Small intestine (tissue), 7 donors: ENCODE results near the gene KIAA1549. TPM values are rescaled to one million over a fixed set of nuclear protein-coding genes. Genes with fewer than 3 reads are reported as not detected.

Source experiments
- DNase-seq, 2 donors: peaks; one replicate each; pipeline versions ENCODE4 v3.0.0 to v3.0.0-alpha.2; 2013
- FAIRE-seq: peaks from 2 replicates; lab custom pipeline; 2012; peaks lifted over from hg19 to GRCh38; lab: Jason Lieb, UNC
- H3K27ac ChIP-seq, 3 donors: one replicate each; pipeline ENCODE4 v1.5.1; 2013; ENCODE audit warnings: low read length in 2 of 3, mild to moderate bottlenecking in 2 of 3, control low read depth in 1 of 3, inconsistent platforms in 1 of 3, low read depth in 1 of 3, moderate library complexity in 1 of 3
- H3K27me3 ChIP-seq, 3 donors: one replicate each; pipeline ENCODE4 v1.6.1; 2013; ENCODE audit warnings: low read length in 3 of 3, inconsistent platforms in 1 of 3; ENCODE audit not compliant: control insufficient read depth in 3 of 3, insufficient read depth in 3 of 3
- H3K36me3 ChIP-seq, 3 donors: one replicate each; pipeline ENCODE4 v1.6.1; 2013; ENCODE audit warnings: low read length in 3 of 3, inconsistent platforms in 1 of 3, low read depth in 1 of 3, mild to moderate bottlenecking in 1 of 3, moderate library complexity in 1 of 3; ENCODE audit not compliant: control insufficient read depth in 3 of 3, insufficient read depth in 2 of 3
- H3K4me1 ChIP-seq, 3 donors: one replicate each; pipeline ENCODE4 v1.6.1; 2013; ENCODE audit warnings: low read length in 2 of 3, inconsistent platforms in 1 of 3, low read depth in 1 of 3, mild to moderate bottlenecking in 1 of 3, moderate library complexity in 1 of 3; ENCODE audit not compliant: control insufficient read depth in 3 of 3, insufficient read depth in 2 of 3
- H3K4me3 ChIP-seq, 3 donors: one replicate each; pipeline ENCODE4 v1.5.1; 2013; ENCODE audit warnings: low read length in 3 of 3, control low read depth in 1 of 3, inconsistent platforms in 1 of 3, low read depth in 1 of 3, mild to moderate bottlenecking in 1 of 3, moderate library complexity in 1 of 3
- H3K9me3 ChIP-seq, 2 donors: one replicate each; pipeline ENCODE4 v1.6.1; 2013; ENCODE audit warnings: low read depth in 1 of 2, low read length in 1 of 2; ENCODE audit not compliant: control insufficient read depth in 2 of 2, insufficient read depth in 1 of 2
- WGBS, 3 donors: extraction: QIAGEN DNeasy Blood & Tissue Kit; methylation state at CpG; one replicate each; pipeline ENCODE4 v1.1.7; 2013; 5-methylcytosine and 5-hydroxymethylcytosine counted together
- polyA plus RNA-seq, 4 donors: library from polyadenylated mRNA; stranded (reverse) in 3 of 4; unstranded in 1 of 4; fragments of 200-250 nt in 3 of 4; fragments of 120-200 nt in 1 of 4; gene quantifications; one replicate each; pipeline versions ENCODE4 v1.2.1 to v1.2.3, GENCODE V29; 2013
- donor health status: healthy with polysubstance abuse.
- donor health status: control.
- donor health status: control.
- donor health status: Bipolar disorder and iron deficiency.
- donor health status: healthy.

Gene KIAA1549
- polyA plus RNA-seq, 4 donors: under 0.01 to 2.7 (median 1.2) TPM

- DNase-seq (no peak), FAIRE-seq (no peak)
- Histone ChIP-seq H3K9me3 (peaks cover 0 to 8% of the 10 kb centered on the region in 2 donors), H3K36me3 (peaks cover 0 to 2% (median 0%) of the 10 kb centered on the region in 3 donors), H3K27me3 (no peaks in the 10 kb centered on the region), H3K4me1 (no peaks in the 10 kb centered on the region), H3K4me3 (no peak overlapping the region), H3K27ac (no peak overlapping the region)
- WGBS, 3 donors: 58 to 65% (median 64%) methylated on average over 4 of the region's 4 CpGs
Measured at GRCh38 chr7:138967159-138967558, 14.0 kb downstream of the KIAA1549 start.

- Histone ChIP-seq H3K9me3 (peaks cover 0 to 8% of the 10 kb centered on the region in 2 donors), H3K36me3 (no peaks in the 10 kb centered on the region), H3K4me3 (no peak overlapping the region), H3K4me1 (no peaks in the 10 kb centered on the region), H3K27me3 (no peaks in the 10 kb centered on the region), H3K27ac (no peak overlapping the region)
- FAIRE-seq (no peak), DNase-seq (no peak)
- WGBS, 3 donors: 83 to 91% (median 91%) methylated on average over 15 of the region's 15 CpGs
Measured at GRCh38 chr7:138964624-138965436, 16.4 kb downstream of the KIAA1549 start.

- WGBS, 3 donors: 58 to 76% (median 65%) methylated on average over 5 of the region's 5 CpGs
- H3K36me3 ChIP-seq: no peaks in the 10 kb centered on the region
Measured at GRCh38 chr7:138963675-138964074, 17.5 kb downstream of the KIAA1549 start.

GRCh38 chr7:138962561-138963270 lies 18.5 kb downstream of the KIAA1549 start:
- Histone ChIP-seq H3K27me3 (no peaks in the 10 kb centered on the region), H3K27ac (no peak overlapping the region), H3K4me1 (no peaks in the 10 kb centered on the region), H3K36me3 (no peaks in the 10 kb centered on the region), H3K9me3 (peaks cover 0 to 7% of the 10 kb centered on the region in 2 donors), H3K4me3 (no peak overlapping the region)
- WGBS, 3 donors: 87 to 92% (median 89%) methylated on average over 10 of the region's 10 CpGs
- DNase-seq (no peak), FAIRE-seq (no peak)

More at GRCh38 chr7:138963675-138964074, 17.5 kb downstream of the KIAA1549 start:
- Histone ChIP-seq H3K4me1 (no peaks in the 10 kb centered on the region), H3K4me3 (no peak overlapping the region), H3K27ac (no peak overlapping the region), H3K9me3 (peaks cover 0 to 8% of the 10 kb centered on the region in 2 donors), H3K27me3 (no peaks in the 10 kb centered on the region)
- FAIRE-seq: no peak
- DNase-seq: no peak

GRCh38 chr7:138961159-138961558 lies 20.0 kb downstream of the KIAA1549 start:
- DNase-seq: peak; percentile 26 to 91
- no peak for FAIRE-seq
- H3K27ac ChIP-seq: peak overlapping the region in 1 of 3 donors; percentile 83
- no peaks in the 10 kb centered on the region for H3K4me1 ChIP-seq
- no peaks in the 10 kb centered on the region for H3K27me3 ChIP-seq
- H3K36me3 ChIP-seq: no peaks in the 10 kb centered on the region
- H3K4me3 ChIP-seq: peak overlapping the region in 1 of 3 donors; percentile 10
- WGBS, 3 donors: 11 to 44% (median 22%) methylated on average over 8 of the region's 8 CpGs
- H3K9me3 ChIP-seq: peaks cover 0 to 3% of the 10 kb centered on the region in 2 donors

GRCh38 chr7:138958391-138958956 lies 22.7 kb downstream of the KIAA1549 start:
- Histone ChIP-seq H3K36me3 (no peaks in the 10 kb centered on the region), H3K9me3 (peaks cover 0 to 3% of the 10 kb centered on the region in 2 donors), H3K27me3 (no peaks in the 10 kb centered on the region), H3K4me3 (no peak overlapping the region), H3K27ac (no peak overlapping the region), H3K4me1 (no peaks in the 10 kb centered on the region)
- FAIRE-seq (no peak), DNase-seq (peak in 1 of 2 donors; percentile 44)
- WGBS, 3 donors: 16 to 53% (median 21%) methylated on average over 6 of the region's 6 CpGs

- Histone ChIP-seq H3K9me3 (peaks cover 0 to 3% of the 10 kb centered on the region in 2 donors), H3K27me3 (no peaks in the 10 kb centered on the region), H3K4me1 (no peaks in the 10 kb centered on the region), H3K27ac (no peak overlapping the region), H3K36me3 (no peaks in the 10 kb centered on the region), H3K4me3 (no peak overlapping the region)
- DNase-seq (no peak), FAIRE-seq (no peak)
- WGBS, 3 donors: 88 to 91% (median 91%) methylated on average over 16 of the region's 16 CpGs
Measured at GRCh38 chr7:138957753-138958390, 23.3 kb downstream of the KIAA1549 start.

- FAIRE-seq: no peak
- H3K4me1 ChIP-seq: no peaks in the 10 kb centered on the region
- whole genome bisulfite sequencing, 3 donors: 90 to 95% (median 94%) methylated on average over 3 of the region's 3 CpGs
Measured at GRCh38 chr7:138957217-138957616, 24.0 kb downstream of the KIAA1549 start.

More at GRCh38 chr7:138957217-138957616, 24.0 kb downstream of the KIAA1549 start:
- Histone ChIP-seq H3K9me3 (peaks cover 0 to 3% of the 10 kb centered on the region in 2 donors), H3K4me3 (no peak overlapping the region), H3K27ac (no peak overlapping the region), H3K36me3 (no peaks in the 10 kb centered on the region), H3K27me3 (no peaks in the 10 kb centered on the region)
- no peak for DNase-seq
